Measurements from ENCODE around the gene PCNT. TPM values are rescaled to one million over a fixed set of nuclear protein-coding genes. Genes with fewer than 3 reads are reported as not detected.
A peak's percentile ranks its signal among the peaks of the same experiment; 100 is the strongest.

Gene PCNT
- total and polyA plus RNA-seq, 9 of the 15 experiments (the other 6 are each of a cell fraction or from before 2014, with no cell fraction given), result 9.1 to 53.5 (median 31.3) TPM

DNA sequence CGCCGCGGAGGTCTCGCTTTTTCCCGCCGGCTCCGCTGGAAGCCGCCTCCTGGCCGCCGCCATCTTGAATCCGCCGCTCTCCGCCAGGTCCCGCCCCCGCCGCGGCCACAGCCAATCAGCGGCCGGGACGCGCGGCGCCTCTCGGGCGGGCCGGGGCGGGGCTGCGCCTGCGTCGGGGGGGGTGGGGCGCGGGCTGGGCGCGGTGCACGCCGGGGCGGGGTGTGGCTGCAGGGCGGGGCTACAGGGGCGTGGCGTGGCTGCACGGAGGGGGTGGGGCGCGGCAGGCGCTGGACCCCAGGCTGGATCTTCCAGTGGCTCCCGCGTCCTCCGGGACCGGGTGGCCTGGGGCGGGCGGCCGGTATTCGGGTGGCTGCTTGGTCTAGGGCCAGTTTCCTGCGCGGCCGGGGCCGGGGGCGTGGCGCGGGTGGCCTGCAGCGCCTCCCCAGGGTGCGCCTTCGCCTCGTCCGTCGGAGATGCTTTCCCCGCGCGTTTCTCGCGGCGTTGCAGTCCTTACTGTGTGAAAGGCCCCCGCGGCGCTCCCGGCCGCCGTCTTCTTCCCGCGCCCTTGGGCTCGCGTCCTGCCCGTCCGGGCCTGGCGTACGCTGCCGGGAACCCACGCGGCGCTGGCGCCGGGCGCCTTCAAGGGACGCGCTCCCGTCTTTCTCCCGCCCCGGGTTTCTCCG is 575 bp downstream of the PCNT start (continued):
- TF ChIP-seq SIN3A (IDR thresholded peaks at IDR 0.05; ENCODE audit: borderline replicate concordance in 2 of 2, control insufficient read depth in 1 of 2, low read depth in 2 of 2, low read length in 2 of 2) (peak in 1 of 2 experiments; percentile 79; a peak in 1 of 4 replicates), SAP30 (IDR thresholded peaks at IDR 0.05; ENCODE audit: borderline replicate concordance, insufficient read depth, low read depth, low read length, poor library complexity, severe bottlenecking) (peak; percentile 76), ZNF644 (tag; IDR thresholded peaks at IDR 0.05; ENCODE audit: low read depth) (no peak), TGIF2 (CRISPR knock-in tag; IDR thresholded peaks at IDR 0.05) (peak; percentile 96; the same call in 1 of the 2 replicates), POLR2A (conservative IDR thresholded peaks at IDR 0.05) (peak; percentile 76; the same call in 1 of the 2 replicates), POLR2G (IDR thresholded peaks at IDR 0.05; ENCODE audit: low read depth, low read length) (peak; percentile 84), GABPB2 (CRISPR knock-in tag; conservative IDR thresholded peaks at IDR 0.05) (no peak), KDM1A (IDR thresholded peaks at IDR 0.05) (no peak), ELF2 (CRISPR knock-in tag; IDR thresholded peaks at IDR 0.05) (no peak), DACH1 (IDR thresholded peaks at IDR 0.05; ENCODE audit: partially characterized antibody) (no peak), SPI1 (IDR thresholded peaks at IDR 0.05; ENCODE audit: borderline replicate concordance, low read depth, low read length) (no peak), ASH1L (IDR thresholded peaks at IDR 0.05; ENCODE audit: borderline replicate concordance, low read depth, partially characterized antibody) (no peak), E2F3 (CRISPR knock-in tag; IDR thresholded peaks at IDR 0.05) (peak; percentile 63), XRCC4 (IDR thresholded peaks at IDR 0.05; ENCODE audit: extremely low read depth, insufficient read depth, insufficient read length) (no peak), WHSC1 (IDR thresholded peaks at IDR 0.05; ENCODE audit: low read length) (no peak), ZNF212 (CRISPR knock-in tag; IDR thresholded peaks at IDR 0.05) (no peak), LARP7 (IDR thresholded peaks at IDR 0.05) (no peak), BCOR (IDR thresholded peaks at IDR 0.05) (no peak), HLTF (IDR thresholded peaks at IDR 0.05) (no peak), ZNF263 (CRISPR knock-in tag; IDR thresholded peaks at IDR 0.05; ENCODE audit: borderline replicate concordance) (no peak; the same call in 1 of the 2 replicates), GTF2E2 (tag; IDR thresholded peaks at IDR 0.05) (no peak)
- TF ChIP-seq, protein P1, sequence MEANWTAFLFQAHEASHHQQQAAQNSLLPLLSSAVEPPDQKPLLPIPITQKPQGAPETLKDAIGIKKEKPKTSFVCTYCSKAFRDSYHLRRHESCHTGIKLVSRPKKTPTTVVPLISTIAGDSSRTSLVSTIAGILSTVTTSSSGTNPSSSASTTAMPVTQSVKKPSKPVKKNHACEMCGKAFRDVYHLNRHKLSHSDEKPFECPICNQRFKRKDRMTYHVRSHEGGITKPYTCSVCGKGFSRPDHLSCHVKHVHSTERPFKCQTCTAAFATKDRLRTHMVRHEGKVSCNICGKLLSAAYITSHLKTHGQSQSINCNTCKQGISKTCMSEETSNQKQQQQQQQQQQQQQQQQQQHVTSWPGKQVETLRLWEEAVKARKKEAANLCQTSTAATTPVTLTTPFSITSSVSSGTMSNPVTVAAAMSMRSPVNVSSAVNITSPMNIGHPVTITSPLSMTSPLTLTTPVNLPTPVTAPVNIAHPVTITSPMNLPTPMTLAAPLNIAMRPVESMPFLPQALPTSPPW (CRISPR knock-in tag; IDR thresholded peaks at IDR 0.05), result peak; percentile 93
- TF ChIP-seq, protein P2, sequence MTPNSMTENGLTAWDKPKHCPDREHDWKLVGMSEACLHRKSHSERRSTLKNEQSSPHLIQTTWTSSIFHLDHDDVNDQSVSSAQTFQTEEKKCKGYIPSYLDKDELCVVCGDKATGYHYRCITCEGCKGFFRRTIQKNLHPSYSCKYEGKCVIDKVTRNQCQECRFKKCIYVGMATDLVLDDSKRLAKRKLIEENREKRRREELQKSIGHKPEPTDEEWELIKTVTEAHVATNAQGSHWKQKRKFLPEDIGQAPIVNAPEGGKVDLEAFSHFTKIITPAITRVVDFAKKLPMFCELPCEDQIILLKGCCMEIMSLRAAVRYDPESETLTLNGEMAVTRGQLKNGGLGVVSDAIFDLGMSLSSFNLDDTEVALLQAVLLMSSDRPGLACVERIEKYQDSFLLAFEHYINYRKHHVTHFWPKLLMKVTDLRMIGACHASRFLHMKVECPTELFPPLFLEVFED (CRISPR knock-in tag; conservative IDR thresholded peaks at IDR 0.05), result no peak
- TF ChIP-seq, protein P3, sequence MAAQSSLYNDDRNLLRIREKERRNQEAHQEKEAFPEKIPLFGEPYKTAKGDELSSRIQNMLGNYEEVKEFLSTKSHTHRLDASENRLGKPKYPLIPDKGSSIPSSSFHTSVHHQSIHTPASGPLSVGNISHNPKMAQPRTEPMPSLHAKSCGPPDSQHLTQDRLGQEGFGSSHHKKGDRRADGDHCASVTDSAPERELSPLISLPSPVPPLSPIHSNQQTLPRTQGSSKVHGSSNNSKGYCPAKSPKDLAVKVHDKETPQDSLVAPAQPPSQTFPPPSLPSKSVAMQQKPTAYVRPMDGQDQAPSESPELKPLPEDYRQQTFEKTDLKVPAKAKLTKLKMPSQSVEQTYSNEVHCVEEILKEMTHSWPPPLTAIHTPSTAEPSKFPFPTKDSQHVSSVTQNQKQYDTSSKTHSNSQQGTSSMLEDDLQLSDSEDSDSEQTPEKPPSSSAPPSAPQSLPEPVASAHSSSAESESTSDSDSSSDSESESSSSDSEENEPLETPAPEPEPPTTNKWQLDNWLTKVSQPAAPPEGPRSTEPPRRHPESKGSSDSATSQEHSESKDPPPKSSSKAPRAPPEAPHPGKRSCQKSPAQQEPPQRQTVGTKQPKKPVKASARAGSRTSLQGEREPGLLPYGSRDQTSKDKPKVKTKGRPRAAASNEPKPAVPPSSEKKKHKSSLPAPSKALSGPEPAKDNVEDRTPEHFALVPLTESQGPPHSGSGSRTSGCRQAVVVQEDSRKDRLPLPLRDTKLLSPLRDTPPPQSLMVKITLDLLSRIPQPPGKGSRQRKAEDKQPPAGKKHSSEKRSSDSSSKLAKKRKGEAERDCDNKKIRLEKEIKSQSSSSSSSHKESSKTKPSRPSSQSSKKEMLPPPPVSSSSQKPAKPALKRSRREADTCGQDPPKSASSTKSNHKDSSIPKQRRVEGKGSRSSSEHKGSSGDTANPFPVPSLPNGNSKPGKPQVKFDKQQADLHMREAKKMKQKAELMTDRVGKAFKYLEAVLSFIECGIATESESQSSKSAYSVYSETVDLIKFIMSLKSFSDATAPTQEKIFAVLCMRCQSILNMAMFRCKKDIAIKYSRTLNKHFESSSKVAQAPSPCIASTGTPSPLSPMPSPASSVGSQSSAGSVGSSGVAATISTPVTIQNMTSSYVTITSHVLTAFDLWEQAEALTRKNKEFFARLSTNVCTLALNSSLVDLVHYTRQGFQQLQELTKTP (IDR thresholded peaks at IDR 0.05; ENCODE audit: low read depth in 1 of 2, partially characterized antibody in 2 of 2), result no peak
